B cell (primary cell): ENCODE data around the gene ZNF462.

Experiments used
- EZH2 ChIP-seq: IDR thresholded peaks from 2 replicates; pipeline ENCODE4 v1.6.1; 2012; ENCODE audit warnings: borderline replicate concordance, low read depth, mild to moderate bottlenecking, moderate library complexity, low read length; ENCODE audit not compliant: insufficient read depth, poor library complexity, severe bottlenecking
- TF ChIP-seq, protein P1 (sequence below): fragments of 200-600 bp; IDR thresholded peaks from one replicate; pipeline ENCODE4 v1.8.0; 2022; ENCODE audit warnings: antibody characterized with exemption, mild to moderate bottlenecking

DNA sequence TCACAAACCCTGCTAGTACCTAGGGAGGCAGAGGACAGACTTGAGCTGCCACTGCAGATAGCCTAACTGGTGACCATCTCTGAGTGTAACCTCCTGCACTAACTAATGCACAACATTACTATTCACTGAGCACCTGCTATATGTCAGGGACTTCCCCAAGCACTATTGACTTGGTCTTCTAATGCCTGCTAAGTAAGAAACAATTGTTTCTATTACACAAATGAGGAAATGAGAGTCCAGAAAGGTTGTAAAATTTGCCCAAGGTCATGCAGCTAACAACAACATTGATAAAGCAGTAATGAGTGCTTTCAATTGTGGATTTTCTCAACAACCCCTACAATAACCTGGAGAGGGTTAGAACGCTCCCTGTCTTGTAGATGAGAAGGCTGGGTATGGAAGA lies 183.7 kb downstream of the ZNF462 start:
- TF ChIP-seq, protein P1, sequence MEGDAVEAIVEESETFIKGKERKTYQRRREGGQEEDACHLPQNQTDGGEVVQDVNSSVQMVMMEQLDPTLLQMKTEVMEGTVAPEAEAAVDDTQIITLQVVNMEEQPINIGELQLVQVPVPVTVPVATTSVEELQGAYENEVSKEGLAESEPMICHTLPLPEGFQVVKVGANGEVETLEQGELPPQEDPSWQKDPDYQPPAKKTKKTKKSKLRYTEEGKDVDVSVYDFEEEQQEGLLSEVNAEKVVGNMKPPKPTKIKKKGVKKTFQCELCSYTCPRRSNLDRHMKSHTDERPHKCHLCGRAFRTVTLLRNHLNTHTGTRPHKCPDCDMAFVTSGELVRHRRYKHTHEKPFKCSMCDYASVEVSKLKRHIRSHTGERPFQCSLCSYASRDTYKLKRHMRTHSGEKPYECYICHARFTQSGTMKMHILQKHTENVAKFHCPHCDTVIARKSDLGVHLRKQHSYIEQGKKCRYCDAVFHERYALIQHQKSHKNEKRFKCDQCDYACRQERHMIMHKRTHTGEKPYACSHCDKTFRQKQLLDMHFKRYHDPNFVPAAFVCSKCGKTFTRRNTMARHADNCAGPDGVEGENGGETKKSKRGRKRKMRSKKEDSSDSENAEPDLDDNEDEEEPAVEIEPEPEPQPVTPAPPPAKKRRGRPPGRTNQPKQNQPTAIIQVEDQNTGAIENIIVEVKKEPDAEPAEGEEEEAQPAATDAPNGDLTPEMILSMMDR, result no peak
- TF ChIP-seq EZH2, result no peak
